ENCODE measurements around the gene CCDC124. TPM values are rescaled to one million over a fixed set of nuclear protein-coding genes. Genes with fewer than 3 reads are reported as not detected.

CCDC124 gene
- total RNA-seq, 1 experiment from 2014 or later, result 45.4 TPM

DNA sequence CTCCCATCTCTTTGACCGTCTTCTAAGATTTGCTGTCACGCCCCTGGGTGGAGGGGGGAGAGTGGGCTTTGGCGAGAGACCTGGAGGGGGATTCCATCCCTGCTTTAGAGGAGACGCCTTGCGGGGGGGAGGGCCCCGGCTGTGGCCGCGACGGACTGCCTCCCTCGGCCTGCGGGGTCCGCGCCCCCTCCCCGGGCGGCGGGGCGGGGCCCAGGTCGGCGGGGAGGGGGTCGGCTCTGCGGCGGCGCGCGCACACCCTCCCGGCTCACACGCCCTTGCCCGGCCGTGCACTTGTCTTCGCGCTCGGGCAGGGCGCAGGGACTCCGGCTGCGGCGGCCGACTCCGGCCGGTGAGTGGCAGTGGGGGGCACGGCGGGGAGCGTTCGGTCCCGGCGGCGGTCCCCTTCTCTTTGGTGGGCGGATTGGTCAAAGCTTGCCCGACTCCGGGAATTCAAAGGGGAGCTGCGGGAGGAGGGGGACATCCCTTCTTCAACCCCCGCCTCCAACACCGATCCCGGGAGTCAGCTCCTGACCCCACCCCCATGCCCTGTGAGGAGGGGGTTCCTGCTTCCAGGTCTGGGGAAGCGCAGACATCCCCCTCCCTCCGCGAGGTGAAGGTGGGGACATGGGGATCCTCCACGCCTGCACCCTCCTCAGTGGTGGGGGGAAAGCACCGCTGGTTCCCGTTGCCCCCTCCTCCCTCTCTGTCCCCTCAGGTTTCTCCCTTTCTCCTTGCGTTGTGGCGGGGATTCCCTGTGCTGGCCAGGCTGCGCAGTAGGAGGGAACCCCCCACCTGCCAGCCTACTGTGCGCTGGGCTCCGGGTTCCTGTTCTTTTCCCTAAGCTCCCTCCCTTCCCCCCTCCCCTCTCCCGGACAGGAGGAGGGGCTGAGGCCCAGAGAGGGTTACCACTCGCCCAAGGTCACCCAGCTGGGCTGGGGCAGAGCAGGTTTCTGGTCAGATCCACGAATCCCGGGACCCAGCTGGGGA lies 19.5 kb downstream of the CCDC124 start:
- DNase-seq (ENCODE audit: extremely low read depth, low read depth), result no peak

DNA sequence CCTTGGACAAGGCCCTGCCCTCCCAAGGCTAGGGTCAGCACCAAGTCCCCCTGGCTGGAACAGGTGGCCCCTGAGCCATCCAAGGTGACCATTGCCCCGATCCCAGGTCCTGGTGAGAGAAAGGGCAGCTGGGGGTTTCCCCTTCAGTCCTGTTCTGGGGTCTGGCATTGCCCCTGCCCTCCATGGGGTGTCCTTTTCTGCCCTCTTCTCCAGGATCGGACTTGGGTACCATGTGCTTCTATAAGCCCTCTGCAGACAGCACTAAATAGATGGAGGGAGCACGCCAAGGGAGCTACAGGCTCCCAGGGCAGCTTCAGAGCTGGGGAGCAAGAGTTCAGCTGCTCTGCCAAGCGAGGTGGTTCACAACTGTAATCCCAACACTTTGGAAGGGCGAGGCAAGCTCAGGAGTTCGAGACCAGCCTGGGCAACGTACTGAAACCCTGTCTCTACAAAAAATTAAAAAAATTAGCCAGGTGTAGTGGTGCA lies 20.5 kb downstream of the CCDC124 start:
- no peak for DNase-seq (ENCODE audit: extremely low read depth, low read depth)

DNA sequence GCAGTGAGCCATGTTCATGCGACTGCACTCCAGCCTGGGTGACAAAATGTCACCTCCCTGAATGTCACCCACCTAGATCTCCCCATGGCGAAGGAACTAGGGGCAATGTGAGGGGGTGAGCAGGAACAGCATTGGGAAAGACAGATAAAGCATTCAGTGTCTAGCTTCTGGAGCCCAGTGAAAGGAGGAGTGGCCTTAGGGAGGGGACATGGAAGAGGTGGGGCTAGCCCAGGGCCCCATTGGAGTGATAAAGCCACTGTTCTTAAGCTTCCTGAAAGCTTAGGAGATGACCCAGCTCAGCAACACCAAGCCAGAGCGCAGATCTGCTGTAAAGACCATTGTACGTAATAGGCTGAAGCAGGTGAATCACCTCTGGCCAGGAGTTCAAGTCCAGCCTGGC lies 21.1 kb downstream of the CCDC124 start:
- no peak for DNase-seq (ENCODE audit: extremely low read depth, low read depth)

DNA sequence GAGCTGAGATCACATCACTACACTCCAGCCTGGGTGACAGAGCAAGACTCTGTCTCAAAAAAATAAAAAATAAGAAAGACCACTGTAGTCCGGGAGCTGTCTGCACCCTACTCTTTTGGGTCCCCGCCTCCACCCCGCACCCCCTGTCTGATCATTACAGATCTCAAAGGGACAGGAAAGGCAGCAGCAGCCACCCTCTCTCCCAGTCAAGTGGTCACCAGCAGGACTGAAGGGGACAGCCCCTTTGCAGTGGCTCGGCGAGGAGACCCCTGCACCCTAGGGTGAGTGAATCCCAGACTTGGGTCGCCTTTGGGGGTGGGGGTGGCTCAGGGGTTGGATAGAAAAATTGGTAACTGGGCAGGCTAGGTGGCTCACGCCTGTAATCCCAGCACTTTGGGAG lies 21.6 kb downstream of the CCDC124 start:
- no peak for DNase-seq (ENCODE audit: extremely low read depth, low read depth)

DNA sequence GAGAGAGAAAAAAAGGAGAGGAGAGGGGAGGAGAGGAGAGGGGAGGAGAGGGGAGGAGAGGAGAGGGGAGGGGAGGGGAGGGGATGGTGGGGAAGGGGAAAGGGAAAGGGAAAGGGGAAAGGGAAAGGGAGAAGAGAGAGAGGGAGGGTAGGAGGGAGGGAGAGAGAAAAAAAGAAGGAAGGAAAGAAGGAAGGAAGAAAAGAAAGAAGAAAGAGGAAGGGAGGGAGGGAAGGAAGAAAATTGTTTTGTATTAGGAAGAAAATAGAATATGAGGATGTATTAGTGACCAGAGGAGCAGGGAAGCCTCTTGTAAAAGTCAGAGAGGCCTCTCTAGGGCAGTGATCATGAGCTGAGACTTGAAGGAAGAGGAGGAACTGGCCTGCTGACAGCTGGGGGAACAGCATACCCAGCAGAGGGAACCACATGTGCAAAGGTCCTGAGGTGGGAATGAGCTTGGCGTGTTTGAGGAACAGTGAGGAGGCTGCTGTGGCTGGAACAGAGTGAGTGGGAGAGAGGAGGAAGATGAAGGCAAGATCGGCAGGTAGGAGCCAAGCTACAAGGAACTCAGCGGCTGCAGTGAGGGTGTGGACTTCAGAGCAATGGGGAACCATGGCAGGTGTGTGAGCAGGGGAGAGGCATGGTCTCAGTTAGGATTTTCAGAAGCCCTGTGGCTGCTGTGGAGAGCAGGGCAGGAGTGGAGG lies 24.5 kb downstream of the CCDC124 start:
- no peak for DNase-seq (ENCODE audit: extremely low read depth, low read depth)

DNA sequence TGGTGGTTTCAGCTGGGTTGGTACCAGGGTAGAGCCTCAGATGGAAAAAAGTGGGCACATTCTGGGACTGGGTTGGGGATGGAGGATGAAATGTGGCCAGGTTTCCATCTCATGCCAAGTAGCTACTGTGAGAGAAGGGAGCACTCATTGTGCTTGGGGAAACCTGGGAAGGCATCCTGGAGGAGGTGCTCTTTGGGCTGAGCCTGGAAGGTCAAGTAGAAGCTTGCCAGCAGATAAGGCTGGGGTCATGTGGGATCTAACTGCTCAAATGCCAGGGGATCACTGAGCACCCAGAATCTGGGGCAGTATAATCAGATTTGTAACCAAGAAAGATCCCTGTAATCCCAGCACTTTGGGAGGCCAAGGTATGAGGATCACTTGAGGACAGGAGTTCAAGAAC lies 25.1 kb downstream of the CCDC124 start:
- no peak for DNase-seq (ENCODE audit: extremely low read depth, low read depth)

DNA sequence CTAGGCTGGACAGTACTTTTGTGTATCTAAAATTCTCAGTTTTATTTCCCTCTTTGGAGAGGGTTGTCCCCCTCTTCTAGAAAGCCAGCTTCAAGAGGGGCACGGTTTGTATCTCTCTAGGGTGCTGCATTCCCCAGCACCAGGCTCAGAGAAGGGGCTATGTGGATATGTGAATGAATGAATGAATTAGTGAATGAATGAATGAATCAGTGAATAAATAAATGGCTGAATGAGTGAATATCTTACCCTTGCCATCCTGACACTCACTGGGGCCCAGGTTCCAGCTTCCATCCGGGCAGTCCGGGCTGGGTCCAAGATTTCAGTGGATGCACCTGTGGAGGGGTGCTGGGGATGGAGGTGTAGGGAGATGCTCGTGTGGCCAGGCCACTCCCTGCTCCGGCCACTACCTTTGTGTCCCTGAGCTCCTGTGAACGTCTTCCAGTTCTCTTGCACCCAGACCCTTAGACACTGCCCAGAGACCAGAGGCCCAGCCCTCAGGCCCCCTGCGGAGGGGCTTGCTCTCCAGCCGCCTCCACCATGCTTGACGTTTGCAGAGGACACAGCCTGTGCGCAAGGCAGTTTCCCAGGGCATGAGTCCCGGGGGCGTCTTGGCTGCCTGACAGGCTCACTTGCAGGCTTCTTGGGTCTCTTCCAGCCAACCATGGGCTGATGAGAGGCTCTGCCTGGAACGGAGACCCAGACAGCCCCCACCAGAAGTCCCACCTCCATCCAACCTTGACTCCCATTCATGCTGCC lies 31.3 kb downstream of the CCDC124 start:
- no peak for DNase-seq (ENCODE audit: extremely low read depth, low read depth)

DNA sequence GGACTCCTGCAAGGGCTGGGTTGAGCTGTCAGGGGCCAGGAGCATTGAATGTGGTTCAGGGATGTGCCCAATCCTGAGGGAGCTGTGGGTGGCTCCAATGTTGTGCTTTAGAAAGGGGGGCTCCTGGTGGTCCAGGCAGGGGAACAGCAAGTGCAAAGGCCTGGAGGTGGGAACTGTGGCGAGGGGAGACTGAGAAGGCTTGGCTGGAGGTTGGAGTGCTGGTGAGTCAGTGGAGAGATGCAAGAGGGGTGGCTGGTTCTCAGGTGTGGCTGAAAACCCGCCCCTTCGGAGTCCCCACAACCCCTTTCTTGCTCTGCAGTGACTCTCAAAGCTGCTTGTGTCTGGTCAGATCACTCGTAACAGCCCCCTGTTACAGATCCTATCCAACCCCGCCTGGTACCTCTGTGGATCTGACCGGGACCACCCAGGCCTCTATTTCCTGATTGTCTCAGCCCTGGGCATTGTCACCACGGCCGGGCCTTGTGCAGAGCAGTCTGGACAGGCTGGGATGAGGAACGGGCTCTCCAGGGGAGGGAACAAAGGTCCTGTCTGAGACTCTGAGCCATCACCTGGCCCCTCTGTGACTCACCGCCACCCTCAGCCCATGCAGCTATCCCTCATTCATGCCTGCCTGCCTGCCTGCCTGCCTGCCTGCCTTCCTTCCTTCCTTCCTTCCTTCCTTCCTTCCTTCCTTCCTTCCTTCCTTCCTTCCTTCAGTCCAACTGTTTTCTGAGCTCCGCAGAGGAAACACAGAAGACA lies 32.7 kb downstream of the CCDC124 start:
- DNase-seq (ENCODE audit: extremely low read depth, low read depth), result no peak

DNA sequence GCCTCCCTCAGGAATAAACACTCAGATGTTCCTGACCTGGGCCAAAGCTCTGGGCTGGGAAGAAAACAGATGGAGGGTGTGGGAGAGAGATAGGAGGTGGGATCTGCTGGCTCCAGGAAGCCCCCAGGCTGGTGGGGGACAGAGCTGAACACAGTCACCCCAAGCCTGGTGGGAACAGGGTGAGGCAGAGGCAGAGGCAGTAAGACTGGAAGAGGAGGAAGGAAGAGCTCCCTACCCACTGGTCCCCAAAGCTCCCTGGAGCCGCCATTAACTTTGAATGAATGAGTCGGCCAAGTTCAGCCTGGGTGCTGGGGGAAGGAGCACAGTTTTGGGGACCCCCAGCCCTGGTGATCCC lies 33.3 kb downstream of the CCDC124 start:
- DNase-seq (ENCODE audit: extremely low read depth, low read depth), result no peak

DNA sequence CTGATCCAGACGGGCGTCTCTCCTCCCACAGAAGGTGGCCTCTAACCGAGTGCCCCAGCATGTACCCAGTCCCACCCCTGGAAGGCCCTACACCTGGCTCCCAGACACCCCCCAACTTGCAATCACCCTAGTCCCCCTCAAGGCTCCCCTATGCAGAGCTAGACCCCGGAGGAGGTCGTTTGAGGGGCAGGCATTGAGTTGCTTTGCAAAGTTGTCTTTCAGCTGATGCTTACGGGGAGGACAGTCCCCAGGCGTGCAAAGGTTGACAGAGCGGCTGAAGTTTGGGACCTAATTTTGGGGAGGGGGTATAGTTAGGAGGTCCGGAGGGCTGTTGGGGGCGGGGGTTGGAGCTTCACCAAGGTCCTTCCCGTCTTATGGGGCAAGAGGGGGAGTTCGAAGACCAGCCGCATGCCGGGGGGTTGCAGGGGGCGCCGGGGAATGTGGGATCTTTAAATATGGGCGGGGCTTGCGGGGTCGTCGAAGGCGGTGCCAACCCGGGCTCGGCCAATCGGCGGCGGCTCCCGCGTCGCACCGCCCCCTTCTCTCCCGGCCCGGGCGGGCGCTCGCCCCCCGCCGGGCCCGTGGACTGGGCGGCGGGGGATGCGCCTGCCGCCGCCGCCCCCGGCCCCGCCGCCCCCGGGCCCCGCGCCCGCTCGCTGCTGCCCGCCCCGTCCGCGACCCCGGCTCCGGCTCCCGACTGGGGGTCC lies 33.9 kb downstream of the CCDC124 start, which contains the start of gene KCNN1:
Gene KCNN1, plus strand, starts transcription at position 558 of the 707 bp plus-strand sequence. CDS start 6,782 bp downstream, outside the sequence.
- DNase-seq (ENCODE audit: extremely low read depth, low read depth), result no peak

DNA sequence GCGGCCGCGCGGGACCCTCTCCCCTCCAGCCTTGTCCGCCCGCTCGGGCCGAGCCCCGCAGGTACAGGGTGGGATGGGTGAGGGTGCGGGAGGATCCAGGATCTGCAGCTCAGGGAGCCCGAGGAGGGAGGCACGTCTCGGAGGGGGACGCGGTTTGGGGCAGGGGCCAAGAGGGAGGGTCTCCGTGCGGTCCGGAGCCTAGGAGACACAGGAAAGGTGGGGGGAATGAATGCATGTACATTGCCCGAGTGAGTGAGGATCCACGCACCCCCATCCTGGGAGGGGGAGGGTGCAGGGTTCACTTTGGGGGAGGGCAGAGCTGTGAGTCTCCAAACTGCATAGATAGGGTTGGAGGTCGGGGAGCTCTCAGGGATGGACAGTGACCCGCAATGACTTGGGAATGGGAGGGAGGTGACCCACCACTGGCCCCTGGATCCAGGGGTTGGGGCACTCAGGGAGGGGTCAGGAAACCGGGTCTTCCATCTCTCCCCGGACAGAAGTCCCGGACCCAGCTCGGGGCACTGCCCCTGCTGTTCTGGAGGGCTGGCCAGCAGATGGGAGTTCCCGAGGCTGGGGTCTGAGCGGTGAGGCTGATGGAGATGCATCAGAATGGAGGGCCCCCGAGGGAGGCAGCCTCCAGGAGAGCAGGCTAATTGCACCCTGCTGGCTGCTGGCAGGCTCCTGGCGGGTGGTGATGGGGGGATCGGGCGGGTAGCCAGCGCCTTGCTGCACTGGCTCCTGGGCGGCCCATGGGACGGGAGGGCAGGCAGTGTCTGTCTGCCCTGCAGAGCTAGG lies 34.6 kb downstream of the CCDC124 start:
- no peak for DNase-seq (ENCODE audit: extremely low read depth, low read depth)

DNA sequence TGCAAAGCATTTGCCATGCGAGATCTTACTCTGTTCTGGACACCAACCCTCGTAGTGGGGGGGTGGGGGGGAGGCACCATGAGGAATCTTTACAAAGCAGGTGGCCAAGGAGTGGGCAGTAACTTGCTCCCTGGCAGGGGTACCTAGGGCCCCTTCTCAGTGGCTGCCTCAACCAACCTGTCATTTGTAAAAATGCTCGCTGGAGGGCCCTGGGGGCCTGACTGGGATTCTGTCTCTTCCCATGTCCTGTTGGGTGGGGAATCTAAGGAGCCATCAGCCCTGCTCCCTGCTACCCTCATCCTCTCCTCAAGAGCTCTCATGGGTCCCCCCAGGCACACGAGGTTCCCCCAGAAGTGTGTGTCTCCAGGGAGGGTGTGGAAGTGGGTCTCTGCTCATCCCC lies 35.5 kb downstream of the CCDC124 start:
- no peak for DNase-seq (ENCODE audit: extremely low read depth, low read depth)

DNA sequence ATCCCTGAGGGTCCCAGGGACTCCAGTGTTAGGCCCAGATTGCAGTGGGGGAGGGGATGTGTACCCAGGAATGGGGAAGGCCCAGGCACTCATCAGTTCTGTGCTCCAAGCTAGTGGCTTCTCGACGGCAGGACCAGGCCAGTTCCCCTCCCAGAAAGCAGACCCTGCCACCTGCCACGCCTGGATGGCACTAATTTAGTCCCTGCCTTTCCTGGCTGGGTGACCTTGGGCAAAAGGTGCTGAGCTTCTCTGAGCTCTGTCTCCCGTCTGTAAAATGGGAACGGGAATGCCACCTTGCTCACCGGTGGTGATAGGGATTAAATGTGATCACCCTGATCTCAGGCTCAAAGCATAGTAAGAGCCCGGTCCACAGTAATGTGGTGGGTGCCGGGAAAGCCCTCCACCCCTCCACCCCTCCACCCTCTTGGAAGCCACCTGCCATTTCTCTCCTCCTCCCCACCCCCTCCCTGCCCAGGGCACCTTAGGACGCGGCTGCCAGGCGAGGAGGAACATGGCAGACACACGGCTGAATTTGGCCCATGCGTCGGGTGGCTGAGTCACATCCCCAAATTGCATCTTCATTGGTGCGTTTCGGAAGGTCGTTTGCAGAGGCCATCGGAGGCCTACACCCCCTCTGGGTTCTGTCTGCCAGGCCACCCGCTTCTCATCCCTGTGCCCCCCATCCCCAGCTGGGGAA lies 36.4 kb downstream of the CCDC124 start:
- no peak for DNase-seq (ENCODE audit: extremely low read depth, low read depth)

DNA sequence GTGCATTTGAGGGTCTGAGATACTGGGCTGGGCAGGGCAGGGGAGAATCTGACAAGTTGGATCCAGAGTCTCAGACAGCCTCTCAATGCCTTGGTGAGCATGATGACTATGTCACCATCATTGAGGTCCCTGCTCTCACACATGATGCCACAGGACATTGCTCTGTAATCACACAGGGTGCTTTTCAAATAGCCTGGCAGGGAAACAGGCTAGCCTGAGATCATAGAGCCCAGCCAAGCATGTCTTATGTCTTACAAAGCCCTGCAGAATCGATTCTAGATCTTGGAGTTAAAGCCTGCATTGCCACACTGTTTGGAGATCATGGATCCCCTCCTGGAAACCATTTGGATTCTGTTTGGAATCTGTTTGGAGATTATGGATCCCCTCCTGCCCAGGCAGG lies 39.4 kb downstream of the CCDC124 start:
- DNase-seq (ENCODE audit: extremely low read depth, low read depth), result no peak

DNA sequence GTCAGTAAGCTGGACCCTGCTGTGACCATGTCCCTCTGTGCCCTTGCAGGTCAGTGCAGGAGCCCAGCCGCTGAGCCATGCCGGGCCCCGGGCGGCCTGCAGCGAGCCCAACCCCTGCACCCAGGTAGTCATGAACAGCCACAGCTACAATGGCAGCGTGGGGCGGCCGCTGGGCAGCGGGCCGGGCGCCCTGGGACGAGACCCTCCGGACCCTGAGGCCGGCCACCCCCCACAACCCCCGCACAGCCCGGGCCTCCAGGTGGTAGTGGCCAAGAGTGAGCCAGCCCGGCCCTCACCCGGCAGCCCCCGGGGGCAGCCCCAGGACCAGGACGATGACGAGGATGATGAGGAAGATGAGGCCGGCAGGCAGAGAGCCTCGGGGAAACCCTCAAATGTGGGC lies 40.9 kb downstream of the CCDC124 start:
- DNase-seq (ENCODE audit: extremely low read depth, low read depth), result no peak

DNA sequence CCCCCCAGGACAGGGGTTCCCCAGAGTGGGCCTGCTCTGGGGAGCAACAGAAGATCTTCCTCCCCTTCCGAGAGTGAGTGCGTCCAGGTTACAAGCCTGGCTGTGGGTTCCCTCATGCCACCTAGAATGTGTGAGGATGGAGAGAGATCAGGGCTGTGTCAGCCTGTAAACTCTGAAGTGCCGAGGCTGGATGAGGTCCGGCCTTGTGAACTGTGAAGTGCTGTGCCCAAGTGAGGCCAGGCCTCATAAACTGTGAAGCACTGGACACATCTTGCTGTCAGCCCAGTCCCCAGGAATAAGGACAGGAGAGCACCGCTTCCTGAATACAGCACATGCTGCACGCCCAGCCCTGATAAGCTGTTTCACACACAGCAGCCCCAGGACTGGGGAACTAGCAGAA lies 41.7 kb downstream of the CCDC124 start:
- no peak for DNase-seq (ENCODE audit: extremely low read depth, low read depth)

DNA sequence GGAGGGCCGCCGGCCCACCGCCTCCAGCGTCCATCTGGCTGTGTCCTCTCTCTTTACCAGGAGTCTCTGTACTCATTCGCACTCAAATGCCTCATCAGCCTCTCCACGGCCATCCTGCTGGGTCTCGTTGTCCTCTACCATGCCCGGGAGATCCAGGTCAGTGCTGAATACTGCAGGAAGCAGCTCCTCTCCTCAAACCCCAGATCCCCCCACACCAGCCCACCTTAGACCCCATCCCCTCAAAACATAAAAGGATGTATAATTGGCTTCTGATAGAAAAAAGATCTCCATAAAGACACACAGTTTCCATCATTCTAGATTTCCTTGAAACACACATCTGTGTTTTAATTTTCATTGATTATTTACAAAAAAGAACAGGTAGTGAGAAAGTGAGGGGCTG lies 42.2 kb downstream of the CCDC124 start:
- no peak for DNase-seq (ENCODE audit: extremely low read depth, low read depth)

DNA sequence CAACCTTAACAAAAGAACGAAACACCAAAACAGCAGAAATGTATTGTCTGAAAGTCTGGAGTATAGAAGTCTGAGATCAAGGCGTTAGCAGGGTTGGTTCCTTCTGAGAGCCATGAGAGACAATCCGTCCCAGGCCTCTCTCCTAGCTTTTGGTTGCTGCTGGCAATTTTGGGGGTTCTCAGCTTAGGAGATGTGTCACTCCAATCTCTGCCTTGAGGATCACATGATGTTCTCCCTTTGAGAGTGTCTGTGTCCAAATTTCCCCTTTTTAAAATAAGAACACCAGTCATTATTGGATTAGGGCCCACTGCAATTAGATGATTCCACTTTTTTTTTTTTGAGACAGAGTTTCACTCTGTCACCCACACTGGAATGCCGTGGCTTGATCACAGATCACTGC lies 44.2 kb downstream of the CCDC124 start:
- no peak for DNase-seq (ENCODE audit: extremely low read depth, low read depth)
